Glutamatergic neuron (in vitro differentiated cells): ENCODE results near the gene LEFTY1. TPM values are rescaled to one million over a fixed set of nuclear protein-coding genes. Genes with fewer than 3 reads are reported as not detected.
A peak's percentile ranks its signal among the peaks of the same experiment; 100 is the strongest.
"Not testable (repeated sequence)": the region's sequence is repeated elsewhere in the genome, so short reads cannot be mapped to it uniquely, and the experiment has no call there.

Source experiments
- DNase-seq: peaks from one replicate; pipeline ENCODE4 v3.0.0; 2022
- H3K27ac Mint-ChIP-seq: one replicate; pipeline ENCODE4 v1.8.0; 2020; ENCODE audit warnings: mild to moderate bottlenecking, mixed read lengths, inconsistent platforms; ENCODE audit not compliant: unreplicated experiment
- H3K27me3 Mint-ChIP-seq: one replicate; pipeline ENCODE4 v1.8.0; 2020; ENCODE audit warnings: mild to moderate bottlenecking, moderate library complexity, mixed read lengths, inconsistent platforms; ENCODE audit not compliant: unreplicated experiment
- H3K36me3 Mint-ChIP-seq: one replicate; pipeline ENCODE4 v1.8.0; 2020; ENCODE audit warnings: mild to moderate bottlenecking, mixed read lengths, inconsistent platforms; ENCODE audit not compliant: unreplicated experiment
- H3K4me1 Mint-ChIP-seq: one replicate; pipeline ENCODE4 v1.8.0; 2020; ENCODE audit warnings: mild to moderate bottlenecking, low read depth, mixed read lengths, inconsistent platforms; ENCODE audit not compliant: unreplicated experiment
- H3K4me3 Mint-ChIP-seq: one replicate; pipeline ENCODE4 v1.8.0; 2020; ENCODE audit warnings: mild to moderate bottlenecking, mixed read lengths, inconsistent platforms; ENCODE audit not compliant: unreplicated experiment
- H3K9me3 Mint-ChIP-seq: one replicate; pipeline ENCODE4 v1.8.0; 2020; ENCODE audit warnings: mild to moderate bottlenecking, moderate library complexity, mixed read lengths, inconsistent platforms; ENCODE audit not compliant: unreplicated experiment
- total RNA-seq: library from RNA; stranded (reverse); fragmentation: NEBNext Ultra II Directional; extraction: Animal tissue kit (Norgen Biotek cat#: 25700); gene quantifications from one replicate; pipeline ENCODE4 v1.2.1, GENCODE V29; 2021; ENCODE audit not compliant: unreplicated experiment
- TF ChIP-seq, protein P1 (sequence below): fragments of 200-600 bp; sonication (generic); IDR thresholded peaks from one replicate; pipeline ENCODE4 v1.5.0; 2021; ENCODE audit not compliant: partially characterized antibody, unreplicated experiment

The LEFTY1 gene
- total RNA-seq, 1 donor from 2014 or later = 2.3 TPM

DNA sequence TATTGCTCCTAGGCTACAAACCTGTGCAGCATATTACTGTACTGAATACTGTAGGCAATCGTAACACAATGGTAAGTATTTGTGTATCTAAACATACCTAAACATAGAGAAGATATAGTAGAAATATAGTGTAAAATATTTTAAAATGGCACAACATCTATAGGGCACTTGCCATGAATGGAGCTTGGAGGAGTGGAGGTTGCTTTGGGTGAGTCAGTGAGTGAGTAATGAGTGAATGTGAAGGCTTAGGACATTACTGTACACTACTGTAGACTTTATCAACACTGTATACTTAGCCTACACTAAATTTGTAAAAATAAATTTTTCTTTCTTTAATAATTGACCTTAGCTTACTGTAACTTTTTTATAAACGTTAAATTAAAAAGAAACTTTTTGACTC lies 44.1 kb upstream of the LEFTY1 start:
- H3K27ac Mint-ChIP-seq = no peak overlapping the region
- no peak overlapping the region for H3K4me3 Mint-ChIP-seq
- peaks cover under 1% of the 10 kb centered on the region for H3K27me3 Mint-ChIP-seq
- no peaks in the 10 kb centered on the region for H3K36me3 Mint-ChIP-seq
- TF ChIP-seq, protein P1, sequence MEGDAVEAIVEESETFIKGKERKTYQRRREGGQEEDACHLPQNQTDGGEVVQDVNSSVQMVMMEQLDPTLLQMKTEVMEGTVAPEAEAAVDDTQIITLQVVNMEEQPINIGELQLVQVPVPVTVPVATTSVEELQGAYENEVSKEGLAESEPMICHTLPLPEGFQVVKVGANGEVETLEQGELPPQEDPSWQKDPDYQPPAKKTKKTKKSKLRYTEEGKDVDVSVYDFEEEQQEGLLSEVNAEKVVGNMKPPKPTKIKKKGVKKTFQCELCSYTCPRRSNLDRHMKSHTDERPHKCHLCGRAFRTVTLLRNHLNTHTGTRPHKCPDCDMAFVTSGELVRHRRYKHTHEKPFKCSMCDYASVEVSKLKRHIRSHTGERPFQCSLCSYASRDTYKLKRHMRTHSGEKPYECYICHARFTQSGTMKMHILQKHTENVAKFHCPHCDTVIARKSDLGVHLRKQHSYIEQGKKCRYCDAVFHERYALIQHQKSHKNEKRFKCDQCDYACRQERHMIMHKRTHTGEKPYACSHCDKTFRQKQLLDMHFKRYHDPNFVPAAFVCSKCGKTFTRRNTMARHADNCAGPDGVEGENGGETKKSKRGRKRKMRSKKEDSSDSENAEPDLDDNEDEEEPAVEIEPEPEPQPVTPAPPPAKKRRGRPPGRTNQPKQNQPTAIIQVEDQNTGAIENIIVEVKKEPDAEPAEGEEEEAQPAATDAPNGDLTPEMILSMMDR = no peak
- no peak for DNase-seq
- H3K4me1 Mint-ChIP-seq = peaks cover 6% of the 10 kb centered on the region
- peaks cover 2% of the 10 kb centered on the region for H3K9me3 Mint-ChIP-seq

DNA sequence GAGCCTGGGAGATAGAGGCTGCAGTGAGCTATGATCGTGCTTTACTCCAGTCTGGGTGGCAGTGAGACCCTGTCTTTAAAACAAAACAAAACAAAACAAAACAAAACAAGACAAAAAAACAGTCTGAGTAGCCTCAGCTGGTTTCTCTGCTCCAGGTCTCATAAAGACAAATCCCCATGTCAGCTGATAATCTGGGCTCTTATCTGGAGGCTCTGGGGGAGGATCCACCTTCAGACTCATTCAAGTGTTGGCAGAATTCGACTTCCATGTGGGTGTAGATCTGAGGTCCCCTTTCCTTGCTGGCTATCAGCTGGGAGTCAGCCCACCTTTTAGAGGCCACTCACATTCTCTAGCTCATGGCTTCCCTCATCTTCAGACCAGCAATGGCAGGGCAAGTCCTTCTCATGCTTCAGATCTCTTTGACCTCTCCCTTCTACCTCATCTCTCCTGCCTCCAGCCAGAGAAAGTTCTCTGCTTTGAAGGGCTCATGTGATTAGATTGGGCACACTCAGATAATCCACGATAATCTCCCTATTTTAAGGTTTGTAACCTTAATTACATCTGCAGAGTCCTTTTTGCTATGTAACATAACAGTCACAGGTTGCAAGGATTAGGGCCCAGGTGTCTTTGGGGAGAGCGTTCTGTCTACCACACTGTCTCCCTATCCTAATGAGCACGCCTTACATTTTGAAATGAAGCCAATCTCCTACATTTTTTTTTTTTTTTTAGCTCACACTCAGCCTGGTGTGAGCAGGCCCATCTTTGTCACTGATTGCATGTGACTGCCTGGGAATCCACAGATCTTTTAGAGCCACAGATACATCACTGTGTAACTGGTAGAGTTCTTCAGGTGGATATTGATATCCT lies 42.6 kb upstream of the LEFTY1 start:
- TF ChIP-seq, protein P1 = no peak
- peaks cover 2% of the 10 kb centered on the region for H3K27me3 Mint-ChIP-seq
- H3K27ac Mint-ChIP-seq = no peak overlapping the region
- H3K36me3 Mint-ChIP-seq = no peaks in the 10 kb centered on the region
- peaks cover 8% of the 10 kb centered on the region for H3K4me1 Mint-ChIP-seq
- no peak overlapping the region for H3K4me3 Mint-ChIP-seq
- no peak for DNase-seq
- H3K9me3 Mint-ChIP-seq = peaks cover 2% of the 10 kb centered on the region

DNA sequence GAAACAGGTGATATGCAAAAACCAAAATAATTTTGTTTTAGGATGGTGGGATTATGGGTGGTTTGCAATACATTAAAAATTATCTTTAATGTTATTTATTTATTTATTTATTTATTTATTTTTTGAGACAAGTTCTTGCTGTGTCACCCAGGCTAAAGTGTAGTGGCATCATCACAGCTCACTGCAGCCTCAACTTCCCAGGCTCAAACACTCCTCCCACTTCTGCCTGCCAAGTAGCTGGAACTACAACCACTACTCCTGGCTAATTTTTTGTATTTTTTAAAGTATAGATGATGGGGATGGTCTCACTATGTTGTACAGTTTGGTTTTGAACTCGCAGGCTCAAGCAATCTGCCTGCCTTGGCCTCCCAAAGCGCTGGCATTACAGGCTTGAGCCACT lies 41.6 kb upstream of the LEFTY1 start:
- Mint-ChIP-seq H3K36me3 (no peaks in the 10 kb centered on the region), H3K27me3 (peaks cover 2% of the 10 kb centered on the region), H3K9me3 (peaks cover 2% of the 10 kb centered on the region), H3K27ac (no peak overlapping the region), H3K4me3 (no peak overlapping the region), H3K4me1 (peaks cover 8% of the 10 kb centered on the region)
- TF ChIP-seq, protein P1 = no peak
- no peak for DNase-seq

DNA sequence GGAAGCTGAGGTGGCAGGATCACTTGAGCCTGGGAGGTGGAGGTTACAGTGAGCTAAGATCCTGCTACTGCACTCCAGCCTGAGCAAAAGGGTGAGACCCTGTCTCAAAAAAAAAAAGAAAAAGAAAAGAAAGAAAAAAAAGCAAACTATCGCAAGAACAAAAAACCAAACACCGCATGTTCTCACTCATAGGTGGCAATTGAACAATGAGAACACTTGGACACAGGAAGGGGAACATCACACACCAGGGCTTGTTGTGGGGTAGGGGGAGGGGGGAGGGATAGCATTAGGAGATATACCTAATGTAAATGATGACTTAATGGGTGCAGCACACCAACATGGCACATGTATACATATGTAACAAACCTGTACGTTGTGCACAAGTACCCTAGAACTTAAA lies 40.5 kb upstream of the LEFTY1 start:
- not testable (repeated sequence) for H3K9me3 Mint-ChIP-seq, H3K4me1 Mint-ChIP-seq, DNase-seq, H3K4me3 Mint-ChIP-seq, H3K27ac Mint-ChIP-seq, H3K27me3 Mint-ChIP-seq, H3K36me3 Mint-ChIP-seq

DNA sequence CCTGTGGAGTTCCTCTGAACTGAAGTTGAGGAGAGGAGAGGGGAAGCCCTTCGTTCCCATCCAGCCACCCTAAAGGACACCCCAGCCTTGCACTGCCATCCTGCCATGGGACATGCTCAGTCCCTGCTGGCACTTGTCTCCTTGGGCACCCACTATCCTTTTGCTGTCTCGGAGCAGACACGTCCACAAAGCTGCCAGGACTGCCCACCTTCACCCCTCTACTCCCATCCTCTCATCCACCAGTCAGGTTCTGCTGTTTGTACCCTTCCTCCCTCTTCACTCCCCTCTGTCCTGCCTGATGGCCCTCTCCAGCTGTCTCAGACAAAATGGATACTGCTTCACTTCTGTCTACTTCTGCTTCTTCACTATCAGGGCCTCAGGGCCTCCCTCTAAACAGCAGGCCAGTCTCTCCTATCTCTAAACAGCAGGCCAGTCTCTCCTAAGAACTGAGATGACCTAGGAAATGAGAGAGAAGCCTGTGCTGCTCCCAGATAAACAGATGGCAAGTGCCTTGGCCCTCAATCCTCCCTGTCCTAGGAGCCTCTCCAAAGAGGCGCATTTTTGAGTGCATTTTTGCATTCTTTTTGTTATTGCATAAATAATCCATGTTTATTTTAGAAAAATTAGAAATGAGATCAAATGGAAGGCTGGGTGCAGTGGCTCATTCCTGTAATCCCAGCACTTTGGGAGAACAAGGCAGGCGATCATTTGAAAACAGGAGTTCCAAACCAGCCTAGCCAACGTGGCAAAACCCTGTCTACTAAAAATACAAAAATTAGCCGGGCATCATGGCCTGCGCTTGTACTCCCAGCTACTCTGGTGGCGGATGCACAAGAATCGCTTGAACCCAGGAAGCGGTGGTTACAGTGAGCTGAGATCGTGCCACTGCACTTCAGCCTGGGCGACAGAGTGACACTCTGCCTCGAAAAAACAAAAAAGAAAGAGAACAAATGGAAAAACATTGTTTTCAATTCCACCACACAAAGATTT lies 39.5 kb upstream of the LEFTY1 start:
- Mint-ChIP-seq H3K27me3 (peaks cover 3% of the 10 kb centered on the region), H3K4me1 (peaks cover 8% of the 10 kb centered on the region), H3K4me3 (peak overlapping the region; percentile 57), H3K9me3 (peaks cover 2% of the 10 kb centered on the region), H3K27ac (peak overlapping the region; percentile 85), H3K36me3 (no peaks in the 10 kb centered on the region)
- no peak for DNase-seq
- TF ChIP-seq, protein P1 = no peak
